SKM-1 treated with dmso at 0.1 percent for 144 hours (cell line): Measurements from ENCODE around the gene PLEKHG4.

Source experiments
- DNase-seq: peaks from one replicate; lab custom pipeline; 2025; ENCODE audit not compliant: unreplicated experiment; lab: John Stamatoyannopoulos, UW

Gene PLEKHG4

DNA sequence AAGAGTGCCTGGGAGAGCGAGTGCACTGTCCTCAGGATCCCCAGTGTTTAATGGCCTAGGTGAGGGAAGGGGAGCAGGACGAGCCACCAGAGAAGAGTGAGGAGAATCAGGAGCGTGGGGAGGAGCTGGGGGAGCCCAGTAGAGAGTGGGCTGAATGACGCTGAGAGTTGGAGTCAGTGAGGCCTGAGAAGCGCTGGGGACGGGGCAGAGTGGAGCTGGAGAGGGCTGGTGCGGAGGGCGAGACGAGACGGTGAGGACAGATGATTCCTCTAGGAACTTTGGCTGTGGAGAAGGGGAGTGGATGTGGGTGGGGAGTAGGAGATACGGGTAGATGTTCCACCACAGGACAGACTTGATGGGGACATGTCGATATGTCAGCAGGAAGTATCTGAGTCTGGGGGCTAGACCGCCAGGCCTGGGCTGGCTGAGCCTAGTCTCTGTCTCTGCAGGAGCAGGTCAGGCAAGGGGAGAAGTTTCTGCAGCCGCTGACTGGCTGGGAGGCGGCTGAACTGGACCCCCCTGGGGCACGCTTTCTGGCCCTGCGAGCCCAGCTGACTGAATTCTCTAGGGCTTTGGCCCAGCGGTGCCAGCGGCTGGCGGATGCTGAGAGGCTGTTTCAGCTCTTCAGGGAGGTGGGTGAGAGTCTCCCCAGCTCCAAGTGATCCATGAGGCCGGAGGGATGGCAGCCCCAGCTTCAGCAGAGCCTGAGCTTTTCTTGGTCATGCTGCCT, 4.7 kb downstream of the PLEKHG4 start:
- no peak for DNase-seq

DNA sequence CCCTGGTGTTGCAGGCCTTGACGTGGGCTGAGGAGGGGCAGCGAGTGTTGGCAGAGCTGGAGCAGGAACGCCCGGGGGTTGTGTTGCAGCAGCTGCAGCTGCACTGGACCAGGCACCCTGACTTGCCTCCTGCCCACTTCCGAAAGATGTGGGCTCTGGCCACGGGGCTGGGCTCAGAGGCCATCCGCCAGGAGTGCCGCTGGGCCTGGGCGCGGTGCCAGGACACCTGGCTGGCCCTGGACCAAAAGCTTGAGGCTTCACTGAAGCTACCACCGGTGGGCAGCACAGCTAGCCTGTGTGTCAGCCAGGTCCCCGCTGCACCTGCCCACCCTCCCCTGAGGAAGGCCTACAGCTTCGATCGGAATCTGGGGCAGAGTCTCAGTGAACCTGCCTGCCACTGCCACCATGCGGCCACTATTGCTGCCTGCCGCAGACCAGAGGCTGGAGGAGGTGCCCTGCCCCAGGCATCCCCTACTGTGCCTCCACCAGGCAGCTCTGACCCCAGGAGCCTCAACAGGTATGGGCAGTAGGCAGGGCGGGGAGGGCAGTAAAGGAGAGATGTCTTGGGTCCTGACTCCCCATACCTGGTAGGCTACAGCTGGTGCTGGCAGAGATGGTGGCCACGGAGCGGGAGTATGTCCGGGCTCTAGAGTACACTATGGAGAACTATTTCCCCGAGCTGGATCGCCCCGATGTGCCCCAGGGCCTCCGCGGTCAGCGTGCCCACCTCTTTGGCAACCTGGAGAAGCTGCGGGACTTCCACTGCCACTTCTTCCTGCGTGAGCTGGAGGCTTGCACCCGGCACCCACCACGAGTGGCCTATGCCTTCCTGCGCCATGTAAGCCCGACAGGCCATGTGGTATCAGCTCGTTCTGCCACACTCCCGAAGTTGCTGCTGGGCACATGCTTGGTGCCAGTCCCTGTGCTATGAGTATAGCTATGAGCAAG, 5.6 kb downstream of the PLEKHG4 start:
- DNase-seq: no peak

DNA sequence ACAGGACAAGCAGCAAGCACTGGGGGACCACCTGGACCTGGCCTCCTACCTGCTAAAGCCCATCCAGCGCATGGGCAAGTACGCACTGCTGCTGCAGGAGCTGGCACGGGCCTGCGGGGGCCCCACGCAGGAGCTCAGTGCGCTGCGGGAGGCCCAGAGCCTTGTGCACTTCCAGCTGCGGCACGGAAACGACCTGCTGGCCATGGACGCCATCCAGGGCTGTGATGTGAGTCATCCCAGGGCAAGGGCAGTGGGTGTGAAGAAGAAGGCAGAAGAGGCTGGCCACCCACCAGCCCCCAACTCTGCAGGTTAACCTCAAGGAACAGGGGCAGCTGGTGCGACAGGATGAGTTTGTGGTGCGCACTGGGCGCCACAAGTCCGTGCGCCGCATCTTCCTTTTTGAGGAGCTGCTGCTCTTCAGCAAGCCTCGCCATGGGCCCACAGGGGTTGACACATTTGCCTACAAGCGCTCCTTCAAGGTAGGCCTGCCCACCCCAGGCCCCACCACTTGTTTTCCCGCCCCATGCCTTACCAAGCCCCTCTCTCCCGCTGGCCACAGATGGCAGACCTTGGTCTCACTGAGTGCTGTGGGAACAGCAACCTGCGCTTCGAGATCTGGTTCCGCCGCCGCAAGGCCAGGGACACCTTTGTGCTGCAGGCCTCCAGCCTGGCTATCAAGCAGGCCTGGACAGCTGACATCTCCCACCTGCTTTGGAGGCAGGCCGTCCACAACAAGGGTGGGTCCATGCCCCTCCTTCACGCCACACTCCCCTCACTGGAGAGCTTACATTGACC, 7.3 kb downstream of the PLEKHG4 start:
- no peak for DNase-seq

DNA sequence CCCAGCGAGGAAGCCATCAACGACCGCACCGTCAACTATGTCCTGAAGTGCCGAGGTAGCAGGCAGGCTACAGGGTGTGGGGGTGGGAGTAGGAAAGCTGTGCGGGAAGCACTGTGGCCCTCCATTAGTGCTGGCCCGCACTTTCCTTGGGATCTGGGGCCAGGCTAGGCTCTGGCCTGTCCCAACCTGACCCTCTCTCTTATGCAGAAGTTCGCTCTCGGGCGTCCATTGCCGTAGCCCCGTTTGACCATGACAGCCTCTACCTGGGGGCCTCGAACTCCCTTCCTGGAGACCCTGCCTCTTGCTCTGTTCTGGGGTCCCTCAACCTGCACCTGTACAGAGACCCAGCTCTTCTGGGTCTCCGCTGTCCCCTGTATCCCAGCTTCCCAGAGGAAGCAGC, 8.6 kb downstream of the PLEKHG4 start:
- no peak for DNase-seq

DNA sequence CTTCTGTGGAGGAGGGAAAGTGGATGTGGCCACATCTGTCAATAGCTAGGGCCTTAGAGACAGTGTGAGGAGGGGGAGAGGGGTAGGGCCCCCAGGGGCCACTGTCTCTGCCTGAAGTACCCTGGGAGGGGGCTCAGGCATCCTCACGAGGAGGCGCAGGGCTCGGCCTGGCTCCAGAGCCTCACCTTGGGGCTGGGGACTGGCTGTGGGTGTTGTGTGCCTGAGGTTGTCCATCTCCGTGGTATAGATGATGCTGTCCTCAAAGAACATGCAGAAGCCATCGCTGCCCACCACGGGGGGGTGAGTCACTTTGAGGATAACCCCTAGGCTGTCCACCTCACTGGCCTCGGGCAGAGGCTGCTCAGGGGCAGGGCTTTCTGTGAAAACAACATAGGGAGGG, 12.1 kb downstream of the PLEKHG4 start:
- DNase-seq: no peak

DNA sequence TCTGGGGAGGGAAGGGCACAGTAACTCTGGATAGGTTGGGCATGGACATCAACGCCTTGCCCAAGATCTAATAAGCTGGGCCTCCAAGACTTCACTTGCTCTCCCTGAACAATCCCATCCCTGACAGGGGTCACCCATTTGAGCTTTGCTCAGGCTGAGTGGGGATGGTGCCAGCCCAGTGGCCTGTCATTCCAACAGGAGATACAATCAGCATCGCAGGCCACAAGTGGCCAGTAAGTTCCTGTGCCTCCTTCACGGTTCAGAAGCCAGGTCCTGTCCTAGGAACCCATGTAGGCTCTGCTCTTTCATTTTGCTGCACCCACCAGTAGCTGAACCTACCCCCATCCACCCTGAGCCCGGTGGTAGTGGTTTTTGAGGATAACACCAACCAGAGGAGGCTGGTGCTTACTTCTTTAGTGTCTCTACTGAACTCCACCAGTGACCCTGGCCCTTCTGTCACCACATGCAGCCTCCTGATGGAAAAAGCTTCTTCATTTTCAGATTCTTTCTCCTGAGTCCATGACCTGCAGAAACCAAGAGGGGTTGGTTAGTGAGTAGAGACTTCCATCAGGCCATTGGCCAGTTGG, 14.9 kb downstream of the PLEKHG4 start:
- no peak for DNase-seq

DNA sequence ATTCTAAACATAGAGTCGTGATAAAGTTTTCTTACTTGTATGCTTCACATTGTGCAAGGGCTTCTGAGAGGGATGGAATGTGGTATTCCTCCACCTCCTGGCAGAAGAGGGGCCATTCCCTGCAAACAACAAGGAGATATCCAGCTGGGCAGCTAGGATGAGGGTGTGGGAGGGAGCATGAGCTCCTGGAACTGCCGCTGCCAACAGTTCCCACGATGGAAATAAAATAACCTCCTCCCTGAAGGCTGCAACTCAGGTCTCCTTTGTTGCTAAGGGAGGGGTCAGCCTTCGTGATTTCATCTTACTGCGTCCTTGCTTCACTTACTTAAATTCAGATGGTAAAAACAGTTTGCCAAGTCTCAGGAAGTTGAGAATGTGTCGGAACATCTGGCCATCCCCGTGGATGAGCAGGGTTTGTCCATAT, 15.6 kb downstream of the PLEKHG4 start:
- no peak for DNase-seq

DNA sequence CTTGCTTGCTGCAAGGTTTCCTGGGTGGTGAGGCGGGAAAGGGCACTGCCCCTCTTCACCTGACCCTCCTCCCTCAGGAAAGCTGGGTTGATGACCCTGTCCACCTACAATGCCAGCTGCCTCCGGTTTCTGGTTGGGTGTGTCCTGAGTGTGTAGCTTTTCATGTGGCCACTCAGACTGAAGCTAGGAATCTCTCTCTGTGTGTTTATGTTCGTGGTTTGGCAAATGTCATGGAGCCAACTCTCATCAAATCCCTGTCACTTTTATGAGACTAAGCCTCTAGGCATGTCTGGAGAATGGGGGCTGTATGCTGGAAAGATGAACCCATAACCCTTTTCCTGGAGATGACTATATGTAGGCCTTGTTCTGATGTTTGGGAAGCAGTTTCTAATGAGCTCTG, 17.1 kb downstream of the PLEKHG4 start:
- no peak for DNase-seq

DNA sequence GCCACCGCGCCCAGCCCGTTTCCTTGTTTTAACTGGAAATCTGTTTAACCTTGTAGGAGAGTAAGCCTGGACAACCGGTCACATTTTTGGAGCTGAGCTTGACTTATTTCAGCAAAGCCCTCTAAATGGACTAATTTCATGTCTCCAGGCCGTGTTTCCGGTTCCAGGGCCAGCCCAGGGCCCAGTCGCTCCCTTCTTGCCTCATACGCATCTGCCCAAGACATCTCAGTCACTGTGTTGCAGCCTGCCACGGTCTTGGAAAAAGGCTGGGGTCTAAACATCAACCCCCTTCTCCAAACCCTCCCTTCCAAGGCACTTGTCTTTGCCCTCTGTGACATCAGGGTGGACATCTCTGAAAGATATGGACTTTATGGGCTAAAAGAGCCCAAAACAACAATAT, 18.9 kb downstream of the PLEKHG4 start:
- DNase-seq: no peak

DNA sequence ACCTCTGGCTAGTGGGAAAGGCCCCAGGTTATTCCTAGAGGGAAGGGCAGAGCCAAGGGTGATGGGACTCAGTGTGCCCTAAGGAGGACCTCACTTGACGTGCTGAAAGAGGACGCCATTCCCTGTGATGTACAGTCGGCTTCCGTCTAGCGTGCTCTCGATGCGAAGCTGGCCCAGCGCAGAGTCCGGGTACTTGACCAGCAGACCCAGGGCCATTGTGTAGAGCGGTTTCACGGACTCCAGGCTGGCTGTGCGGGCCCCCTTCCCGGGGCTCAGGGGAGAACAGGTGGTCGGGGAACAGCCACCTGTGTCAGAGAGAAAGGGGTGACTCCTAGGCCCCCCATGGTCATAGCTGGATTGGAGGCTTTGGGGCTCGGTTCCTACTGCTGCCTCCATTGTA, 19.9 kb downstream of the PLEKHG4 start:
- DNase-seq: no peak

DNA sequence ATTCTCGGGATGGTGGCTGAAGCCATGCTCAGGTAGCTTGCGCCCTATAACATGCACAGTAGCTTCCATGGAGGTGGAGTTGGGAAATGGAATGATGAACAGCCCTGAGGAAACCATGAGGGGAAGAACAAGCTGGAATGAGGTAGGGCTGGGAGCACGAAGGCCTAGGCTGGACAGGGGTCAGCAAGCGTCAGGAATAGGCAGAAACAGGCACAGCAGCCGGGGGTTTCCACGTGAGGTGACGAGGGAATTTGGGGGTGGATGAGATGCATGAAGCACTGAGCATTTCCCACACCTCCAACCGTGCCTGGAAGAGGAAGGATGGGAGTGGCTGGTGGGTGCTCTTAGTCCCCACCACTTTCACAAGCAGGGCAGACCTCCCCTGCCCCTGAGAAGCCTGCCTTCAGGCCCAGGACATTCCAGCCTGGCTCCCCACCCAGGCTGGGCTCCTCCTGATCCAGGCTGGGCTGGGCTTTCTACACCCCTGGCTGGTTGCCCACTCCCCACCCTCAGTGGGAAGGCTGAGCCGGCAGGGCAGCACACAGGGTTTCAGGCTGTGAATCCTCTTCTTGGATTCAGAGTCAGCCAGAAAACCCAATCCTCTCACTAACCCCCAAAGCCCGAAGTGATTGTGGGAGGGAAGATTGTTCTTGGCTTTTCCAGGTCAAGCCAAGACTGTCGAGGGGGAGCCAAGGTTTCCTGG, 21.9 kb downstream of the PLEKHG4 start:
- no peak for DNase-seq

DNA sequence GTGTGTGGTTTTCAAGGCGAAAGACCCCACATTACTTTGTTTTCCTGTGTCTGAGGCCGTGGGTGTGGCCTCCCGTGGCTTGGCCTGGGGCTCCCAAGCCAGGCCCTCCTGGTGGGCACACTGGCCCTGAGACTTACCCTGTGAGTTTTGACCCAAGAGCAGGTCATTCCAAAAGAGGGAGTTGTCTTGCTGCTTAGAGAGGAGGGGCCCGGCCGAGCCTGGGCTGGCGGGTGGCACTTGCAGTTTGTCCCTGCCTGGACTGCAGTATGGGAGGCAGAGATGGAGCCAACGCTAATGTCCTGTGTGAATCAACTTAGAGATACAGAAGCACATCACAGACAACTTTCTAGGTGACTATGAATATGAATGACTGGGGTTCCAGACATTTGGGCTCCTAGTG, 22.7 kb downstream of the PLEKHG4 start:
- DNase-seq: no peak

DNA sequence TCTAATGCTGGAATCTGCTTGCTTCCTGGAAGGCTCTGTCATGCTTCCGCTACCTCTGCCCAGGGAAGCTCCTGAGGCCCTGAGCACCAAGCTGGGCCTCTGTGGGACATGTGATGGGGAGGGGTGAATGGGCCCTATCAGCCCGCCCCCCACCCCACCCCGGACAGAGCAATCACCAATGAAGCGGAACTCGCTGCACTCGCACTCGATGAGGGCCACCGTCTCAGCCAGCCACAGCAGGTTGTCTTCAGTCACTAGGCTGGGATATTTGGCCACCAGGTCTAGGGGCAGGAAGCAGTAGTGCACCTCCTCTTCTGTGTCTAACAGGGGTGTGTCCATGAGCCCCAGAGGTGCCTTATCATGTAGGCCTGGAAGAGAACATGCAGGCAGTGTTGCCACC, 23.6 kb downstream of the PLEKHG4 start:
- no peak for DNase-seq

DNA sequence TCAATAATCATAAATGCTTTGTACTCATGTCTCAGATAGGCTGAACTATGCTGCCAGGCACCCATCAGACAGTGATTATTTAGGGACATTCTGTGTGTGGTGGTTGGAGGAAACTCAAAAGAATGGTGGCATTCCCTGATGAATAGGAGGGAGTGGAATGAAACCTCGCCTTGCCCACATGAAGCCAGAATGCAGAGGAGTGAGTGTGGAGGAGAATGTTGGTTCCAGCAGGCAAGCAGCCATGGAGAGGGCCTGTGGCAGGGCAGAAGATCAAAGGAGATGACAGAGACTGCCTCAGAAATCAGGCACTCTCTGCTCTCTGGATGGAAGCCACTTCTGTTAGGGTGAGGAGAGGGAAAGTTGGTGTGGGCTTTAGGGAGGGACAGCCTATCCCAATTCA, 24.7 kb downstream of the PLEKHG4 start:
- no peak for DNase-seq

DNA sequence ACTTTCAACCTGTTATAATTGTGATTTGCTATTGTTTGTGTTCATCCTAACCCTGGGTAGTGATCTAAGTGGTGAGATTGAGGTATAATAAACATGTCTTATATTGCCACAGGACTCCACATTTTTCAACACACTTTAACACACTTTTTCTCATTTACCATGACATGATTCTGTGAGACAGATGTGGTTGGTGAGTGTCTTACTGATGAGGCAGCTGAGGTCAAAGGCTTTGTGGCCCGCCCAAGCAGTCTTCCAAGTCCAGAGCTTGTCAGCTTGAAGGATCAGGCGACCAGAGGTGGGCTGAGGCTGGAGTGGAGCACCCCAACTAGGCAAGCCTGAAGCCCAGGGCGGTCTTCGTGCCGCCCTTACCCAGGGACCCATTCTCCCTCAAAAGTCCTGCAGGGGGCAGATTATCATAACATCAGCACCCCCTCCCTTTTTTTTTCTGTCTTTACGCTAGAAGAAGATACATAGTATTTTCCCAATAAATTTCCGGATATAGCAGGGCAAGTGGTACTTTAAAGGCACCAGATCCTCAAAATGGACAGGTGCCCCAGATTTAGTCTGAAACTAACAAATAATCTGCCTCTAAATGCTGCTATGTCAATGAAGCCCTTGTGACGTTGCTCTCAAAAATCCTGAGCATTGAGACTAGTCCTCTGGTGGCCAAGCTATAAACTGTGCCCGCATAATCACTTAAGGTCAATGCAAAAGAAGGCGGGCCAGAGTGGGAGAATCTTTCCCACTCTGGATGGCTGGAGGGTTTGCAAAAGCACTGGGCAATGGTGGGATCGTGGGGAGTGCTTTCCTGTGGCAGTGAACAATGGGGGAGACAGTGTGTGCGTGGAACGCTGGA, 26.1 kb downstream of the PLEKHG4 start:
- DNase-seq: no peak

DNA sequence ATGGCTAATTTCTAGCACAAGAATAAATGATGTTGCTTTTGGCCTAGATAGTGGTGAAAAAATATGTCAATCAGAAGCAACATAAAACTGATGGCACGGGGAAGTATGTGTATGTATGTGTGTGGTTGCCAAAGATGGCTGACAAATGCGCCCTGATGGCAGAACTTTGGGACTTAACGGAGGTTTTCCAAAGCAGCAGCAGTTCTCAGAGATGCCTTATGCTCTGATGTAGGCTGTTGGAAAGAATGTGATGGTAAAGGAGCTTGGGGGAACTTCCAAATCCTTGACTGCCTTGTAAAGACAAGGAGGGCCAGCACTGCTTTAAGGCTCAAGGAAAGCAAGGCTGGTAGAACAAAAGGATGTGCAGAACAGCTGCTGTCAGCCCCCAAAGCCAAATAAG, 31.2 kb downstream of the PLEKHG4 start:
- DNase-seq: no peak

DNA sequence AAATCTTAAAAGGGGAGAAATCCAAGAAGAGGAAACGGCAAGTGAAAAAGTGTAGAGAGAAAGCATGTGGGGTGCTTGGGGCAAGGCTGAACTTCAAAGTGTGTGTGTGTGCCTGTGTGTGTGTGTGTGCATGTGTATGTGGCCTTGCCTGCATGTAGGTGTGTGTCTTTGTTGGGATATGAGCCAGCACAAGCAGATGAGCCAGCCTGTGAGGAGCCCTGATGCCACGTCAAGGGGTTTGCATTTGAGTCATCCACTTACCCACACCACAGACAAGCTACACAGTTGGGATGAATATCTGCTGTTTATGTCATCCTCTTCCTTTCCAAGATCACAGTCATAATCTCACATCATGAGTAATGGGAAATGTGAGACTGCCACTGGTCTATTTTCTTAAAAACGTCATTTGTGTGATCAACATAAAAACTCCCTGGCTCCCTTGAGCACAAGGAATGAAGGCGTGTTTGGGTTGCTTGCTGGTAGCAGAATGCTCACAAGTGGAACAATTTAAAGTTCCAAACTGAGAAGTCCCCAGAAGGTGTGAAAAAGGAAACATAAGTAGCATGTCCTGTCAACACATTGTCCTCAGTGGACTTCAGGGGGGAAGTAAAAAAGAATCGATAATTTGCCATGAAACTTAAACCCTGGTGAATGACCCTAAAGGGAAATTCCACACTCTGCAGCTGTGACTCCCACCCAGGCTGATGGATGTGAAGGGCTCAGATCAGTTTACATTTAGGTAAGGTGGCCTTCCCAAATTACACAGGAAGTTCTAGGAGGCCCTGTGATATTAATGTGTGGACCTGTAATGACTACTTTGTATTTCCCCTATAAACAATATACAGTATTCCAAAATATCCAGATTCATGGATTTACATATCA, 32.5 kb downstream of the PLEKHG4 start:
- no peak for DNase-seq

DNA sequence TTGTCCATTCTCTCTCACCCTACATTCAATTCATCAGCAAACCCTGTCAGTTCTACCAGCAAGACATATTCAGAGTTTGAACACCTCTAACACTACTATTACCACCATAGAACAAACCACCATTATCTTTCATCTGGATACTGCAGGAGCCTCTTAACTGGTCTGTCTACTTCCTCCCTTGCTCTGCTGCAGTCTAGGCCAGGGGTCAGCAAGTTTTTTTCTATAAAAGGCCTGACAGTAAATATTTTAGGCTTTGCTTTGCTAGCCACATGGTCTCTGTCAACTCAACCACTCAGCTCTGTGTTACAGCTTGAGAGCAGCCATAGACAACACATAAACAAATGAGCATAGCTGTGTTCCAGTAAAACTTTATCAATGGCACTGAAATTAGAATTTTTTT, 33.4 kb downstream of the PLEKHG4 start:
- no peak for DNase-seq

DNA sequence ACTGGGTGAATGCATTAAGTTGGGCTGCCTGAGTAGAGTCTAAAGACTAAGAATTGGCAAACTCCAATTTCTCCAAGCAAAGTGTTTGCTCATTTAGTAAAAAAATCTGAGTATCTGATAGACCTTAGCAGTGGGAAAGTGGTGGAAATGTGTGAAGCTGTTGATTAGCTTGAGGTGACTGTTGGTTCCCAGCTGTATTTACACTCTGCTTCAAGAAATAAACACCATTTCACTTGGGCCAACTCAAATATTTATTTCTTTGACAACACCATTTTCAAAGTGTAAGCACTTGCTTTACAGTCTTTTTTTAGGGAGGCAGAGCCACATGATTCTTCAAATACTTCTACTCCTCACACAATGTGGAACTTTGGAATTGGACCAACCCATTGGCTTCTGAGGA, 38.5 kb downstream of the PLEKHG4 start:
- DNase-seq: no peak
